ENCODE data around the gene OGDHL. TPM values are rescaled to one million over a fixed set of nuclear protein-coding genes. Genes with fewer than 3 reads are reported as not detected.

OGDHL gene
- total and polyA plus RNA-seq, 2 of the 13 experiments (the other 11 are each of a cell fraction or from before 2014, with no cell fraction given), result 3.0 to 9.8 TPM

GRCh38 chr10:49740346-49741107 is 21.6 kb downstream of the OGDHL start (continued):
- TF ChIP-seq, protein P1, sequence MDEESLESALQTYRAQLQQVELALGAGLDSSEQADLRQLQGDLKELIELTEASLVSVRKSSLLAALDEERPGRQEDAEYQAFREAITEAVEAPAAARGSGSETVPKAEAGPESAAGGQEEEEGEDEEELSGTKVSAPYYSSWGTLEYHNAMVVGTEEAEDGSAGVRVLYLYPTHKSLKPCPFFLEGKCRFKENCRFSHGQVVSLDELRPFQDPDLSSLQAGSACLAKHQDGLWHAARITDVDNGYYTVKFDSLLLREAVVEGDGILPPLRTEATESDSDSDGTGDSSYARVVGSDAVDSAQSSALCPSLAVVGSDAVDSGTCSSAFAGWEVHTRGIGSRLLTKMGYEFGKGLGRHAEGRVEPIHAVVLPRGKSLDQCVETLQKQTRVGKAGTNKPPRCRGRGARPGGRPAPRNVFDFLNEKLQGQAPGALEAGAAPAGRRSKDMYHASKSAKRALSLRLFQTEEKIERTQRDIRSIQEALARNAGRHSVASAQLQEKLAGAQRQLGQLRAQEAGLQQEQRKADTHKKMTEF (CRISPR knock-in tag; IDR thresholded peaks at IDR 0.05), result no peak
- no peak for TF ChIP-seq ZMYM2 (CRISPR knock-in tag; IDR thresholded peaks at IDR 0.05)

- 86% methylated on average over 6 of the region's 14 CpGs for WGBS (ENCODE audit: low lambda C conversion rate)
- in situ Hi-C loops (cut with HindIII; ENCODE audit: extremely low pct_ligation_motif_present, low pct_unique_long_range_greater_than_20kb), result no loop called here
- Histone ChIP-seq H3K4me2 (ENCODE audit: low read depth, low read length) (no peak overlapping the region), H4K20me1 (ENCODE audit: insufficient read depth, low read length) (no peaks in the 10 kb centered on the region), H3K27ac (ENCODE audit: extremely low read length, insufficient read depth, low read length) (no peak overlapping the region), H3K36me3 (replicated peaks in 1 of 2; ENCODE audit: control insufficient read depth in 1 of 2, insufficient read depth in 2 of 2, low read length in 2 of 2) (no peaks in the 10 kb centered on the region; a peak in 1 of 5 replicates), H3K9ac (ENCODE audit: insufficient read depth, low read depth, low read length) (no peak overlapping the region), H3K27me3 (ENCODE audit: control insufficient read depth in 1 of 2, insufficient read depth in 2 of 2, low read length in 2 of 2) (no peaks in the 10 kb centered on the region), H3K79me2 (ENCODE audit: insufficient read depth, low read length) (no peaks in the 10 kb centered on the region), H3K4me1 (ENCODE audit: insufficient read depth, low read length) (no peaks in the 10 kb centered on the region), H2AFZ (ENCODE audit: low read length) (no peak overlapping the region), H3K9me3 (ENCODE audit: low read length) (no peaks in the 10 kb centered on the region), H3K4me3 (replicated peaks in 1 of 3; ENCODE audit: insufficient read depth in 1 of 3, low read depth in 2 of 3, low read length in 3 of 3) (no peak overlapping the region)
- TF ChIP-seq NCOA5 (CRISPR knock-in tag; IDR thresholded peaks at IDR 0.05), result no peak
- TF ChIP-seq, protein P2, sequence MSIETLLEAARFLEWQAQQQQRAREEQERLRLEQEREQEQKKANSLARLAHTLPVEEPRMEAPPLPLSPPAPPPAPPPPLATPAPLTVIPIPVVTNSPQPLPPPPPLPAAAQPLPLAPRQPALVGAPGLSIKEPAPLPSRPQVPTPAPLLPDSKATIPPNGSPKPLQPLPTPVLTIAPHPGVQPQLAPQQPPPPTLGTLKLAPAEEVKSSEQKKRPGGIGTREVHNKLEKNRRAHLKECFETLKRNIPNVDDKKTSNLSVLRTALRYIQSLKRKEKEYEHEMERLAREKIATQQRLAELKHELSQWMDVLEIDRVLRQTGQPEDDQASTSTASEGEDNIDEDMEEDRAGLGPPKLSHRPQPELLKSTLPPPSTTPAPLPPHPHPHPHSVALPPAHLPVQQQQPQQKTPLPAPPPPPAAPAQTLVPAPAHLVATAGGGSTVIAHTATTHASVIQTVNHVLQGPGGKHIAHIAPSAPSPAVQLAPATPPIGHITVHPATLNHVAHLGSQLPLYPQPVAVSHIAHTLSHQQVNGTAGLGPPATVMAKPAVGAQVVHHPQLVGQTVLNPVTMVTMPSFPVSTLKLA (IDR thresholded peaks at IDR 0.05), result peak; percentile 58
- FAIRE-seq, result no peak
- CTCF ChIA-PET (ENCODE audit: low intra/inter-chr PET ratio, low total read pairs), result no interaction called here
- ATAC-seq, result no peak
- POLR2A ChIA-PET, result no interaction called here
- intact Hi-C loops (cut with micrococcal nuclease; ENCODE audit: unreplicated experiment), result no loop called here
- no peak for DNase-seq (ENCODE audit: low spot score)
- no TSS peak for BruUV-seq (replicated peaks)
Observed at GRCh38 chr10:49739426-49739825, 22.7 kb downstream of the OGDHL start.
